ENCODE data around the gene LEKR1.

The LEKR1 gene

DNA sequence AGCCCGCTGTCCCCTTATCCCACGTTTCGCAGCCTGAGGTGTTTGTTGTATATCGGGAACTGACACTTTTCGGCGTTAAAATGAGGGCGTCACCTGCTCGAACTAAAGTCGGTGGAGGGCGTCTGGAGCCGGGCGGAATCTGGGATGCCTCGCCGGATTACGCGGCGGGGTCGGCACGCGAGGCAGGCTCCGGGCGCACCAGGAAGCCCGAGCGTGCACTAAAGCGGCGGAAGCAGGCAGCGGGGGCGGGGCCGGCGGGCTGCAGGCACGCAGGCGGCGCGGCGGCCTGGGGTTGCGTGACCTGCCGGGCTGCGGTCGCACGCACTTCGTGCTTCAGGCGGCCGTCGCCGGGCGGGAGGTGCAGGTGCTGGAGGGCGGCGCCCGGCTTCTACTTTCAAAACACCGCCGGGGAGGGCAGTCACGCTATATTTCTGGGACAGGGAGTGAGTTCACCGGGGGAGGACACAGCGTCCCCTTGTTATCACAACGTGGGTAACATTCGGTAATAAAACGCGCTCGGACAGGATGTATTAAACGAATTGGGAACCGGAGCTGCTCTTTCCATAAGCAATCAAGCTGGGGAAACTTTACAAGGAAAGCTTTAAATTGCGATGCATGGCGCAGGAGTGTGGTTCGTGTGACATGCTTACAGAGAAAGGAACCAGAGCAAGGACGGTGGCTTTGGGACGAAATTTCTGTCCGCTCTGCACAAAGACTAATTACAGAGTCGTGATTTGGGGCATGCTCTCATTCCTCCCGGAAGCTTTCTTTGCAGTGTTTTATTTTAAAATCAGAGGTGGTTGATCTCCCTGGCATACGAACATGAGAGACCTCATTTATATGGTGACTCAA lies 9.1 kb upstream of the LEKR1 start (continued):
- no peak for TF ChIP-seq ZNF670 (tag by site-specific recombination; IDR thresholded peaks at IDR 0.05; ENCODE audit: low read depth)
- TF ChIP-seq, protein P1, sequence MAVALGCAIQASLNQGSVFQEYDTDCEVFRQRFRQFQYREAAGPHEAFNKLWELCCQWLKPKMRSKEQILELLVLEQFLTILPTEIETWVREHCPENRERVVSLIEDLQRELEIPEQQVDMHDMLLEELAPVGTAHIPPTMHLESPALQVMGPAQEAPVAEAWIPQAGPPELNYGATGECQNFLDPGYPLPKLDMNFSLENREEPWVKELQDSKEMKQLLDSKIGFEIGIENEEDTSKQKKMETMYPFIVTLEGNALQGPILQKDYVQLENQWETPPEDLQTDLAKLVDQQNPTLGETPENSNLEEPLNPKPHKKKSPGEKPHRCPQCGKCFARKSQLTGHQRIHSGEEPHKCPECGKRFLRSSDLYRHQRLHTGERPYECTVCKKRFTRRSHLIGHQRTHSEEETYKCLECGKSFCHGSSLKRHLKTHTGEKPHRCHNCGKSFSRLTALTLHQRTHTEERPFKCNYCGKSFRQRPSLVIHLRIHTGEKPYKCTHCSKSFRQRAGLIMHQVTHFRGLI (tag by site-specific recombination; IDR thresholded peaks at IDR 0.05), result no peak
- TF ChIP-seq, protein P2, sequence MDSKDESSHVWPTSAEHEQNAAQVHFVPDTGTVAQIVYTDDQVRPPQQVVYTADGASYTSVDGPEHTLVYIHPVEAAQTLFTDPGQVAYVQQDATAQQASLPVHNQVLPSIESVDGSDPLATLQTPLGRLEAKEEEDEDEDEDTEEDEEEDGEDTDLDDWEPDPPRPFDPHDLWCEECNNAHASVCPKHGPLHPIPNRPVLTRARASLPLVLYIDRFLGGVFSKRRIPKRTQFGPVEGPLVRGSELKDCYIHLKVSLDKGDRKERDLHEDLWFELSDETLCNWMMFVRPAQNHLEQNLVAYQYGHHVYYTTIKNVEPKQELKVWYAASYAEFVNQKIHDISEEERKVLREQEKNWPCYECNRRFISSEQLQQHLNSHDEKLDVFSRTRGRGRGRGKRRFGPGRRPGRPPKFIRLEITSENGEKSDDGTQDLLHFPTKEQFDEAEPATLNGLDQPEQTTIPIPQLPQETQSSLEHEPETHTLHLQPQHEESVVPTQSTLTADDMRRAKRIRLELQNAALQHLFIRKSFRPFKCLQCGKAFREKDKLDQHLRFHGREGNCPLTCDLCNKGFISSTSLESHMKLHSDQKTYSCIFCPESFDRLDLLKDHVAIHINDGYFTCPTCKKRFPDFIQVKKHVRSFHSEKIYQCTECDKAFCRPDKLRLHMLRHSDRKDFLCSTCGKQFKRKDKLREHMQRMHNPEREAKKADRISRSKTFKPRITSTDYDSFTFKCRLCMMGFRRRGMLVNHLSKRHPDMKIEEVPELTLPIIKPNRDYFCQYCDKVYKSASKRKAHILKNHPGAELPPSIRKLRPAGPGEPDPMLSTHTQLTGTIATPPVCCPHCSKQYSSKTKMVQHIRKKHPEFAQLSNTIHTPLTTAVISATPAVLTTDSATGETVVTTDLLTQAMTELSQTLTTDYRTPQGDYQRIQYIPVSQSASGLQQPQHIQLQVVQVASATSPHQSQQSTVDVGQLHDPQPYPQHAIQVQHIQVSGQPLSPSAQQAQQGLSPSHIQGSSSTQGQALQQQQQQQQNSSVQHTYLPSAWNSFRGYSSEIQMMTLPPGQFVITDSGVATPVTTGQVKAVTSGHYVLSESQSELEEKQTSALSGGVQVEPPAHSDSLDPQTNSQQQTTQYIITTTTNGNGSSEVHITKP (tag by site-specific recombination; IDR thresholded peaks at IDR 0.05), result no peak
- TF ChIP-seq ZNF544 (tag by site-specific recombination; IDR thresholded peaks at IDR 0.05), result no peak
- peak; percentile 91 for TF ChIP-seq KLF1 (tag by site-specific recombination; IDR thresholded peaks at IDR 0.05)
- TF ChIP-seq ZNF175 (tag by site-specific recombination; IDR thresholded peaks at IDR 0.05), result no peak
- no peak for TF ChIP-seq ZNF324 (tag by site-specific recombination; IDR thresholded peaks at IDR 0.05)
- TF ChIP-seq GFI1B (tag by site-specific recombination; IDR thresholded peaks at IDR 0.05), result peak; percentile 95
- no peak for TF ChIP-seq HOXC10 (CRISPR knock-in tag; IDR thresholded peaks at IDR 0.05)
- TF ChIP-seq ZNF114 (tag by site-specific recombination; IDR thresholded peaks at IDR 0.05), result no peak
- no peak for TF ChIP-seq ZNF302 (tag by site-specific recombination; IDR thresholded peaks at IDR 0.05; ENCODE audit: low read depth)
- TF ChIP-seq ZNF677 (tag by site-specific recombination; IDR thresholded peaks at IDR 0.05), result no peak
- TF ChIP-seq, protein P3, sequence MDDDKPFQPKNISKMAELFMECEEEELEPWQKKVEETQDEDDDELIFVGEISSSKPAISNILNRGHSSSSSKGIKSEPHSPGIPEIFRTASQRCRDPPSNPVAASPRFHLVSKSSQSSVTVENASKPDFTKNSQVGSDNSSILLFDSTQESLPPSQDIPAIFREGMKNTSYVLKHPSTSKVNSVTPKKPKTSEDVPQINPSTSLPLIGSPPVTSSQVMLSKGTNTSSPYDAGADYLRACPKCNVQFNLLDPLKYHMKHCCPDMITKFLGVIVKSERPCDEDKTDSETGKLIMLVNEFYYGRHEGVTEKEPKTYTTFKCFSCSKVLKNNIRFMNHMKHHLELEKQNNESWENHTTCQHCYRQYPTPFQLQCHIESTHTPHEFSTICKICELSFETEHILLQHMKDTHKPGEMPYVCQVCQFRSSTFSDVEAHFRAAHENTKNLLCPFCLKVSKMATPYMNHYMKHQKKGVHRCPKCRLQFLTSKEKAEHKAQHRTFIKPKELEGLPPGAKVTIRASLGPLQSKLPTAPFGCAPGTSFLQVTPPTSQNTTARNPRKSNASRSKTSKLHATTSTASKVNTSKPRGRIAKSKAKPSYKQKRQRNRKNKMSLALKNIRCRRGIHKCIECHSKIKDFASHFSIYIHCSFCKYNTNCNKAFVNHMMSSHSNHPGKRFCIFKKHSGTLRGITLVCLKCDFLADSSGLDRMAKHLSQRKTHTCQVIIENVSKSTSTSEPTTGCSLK (tag by site-specific recombination; IDR thresholded peaks at IDR 0.05), result no peak
- peak; percentile 55 for TF ChIP-seq ZNF394 (tag by site-specific recombination; IDR thresholded peaks at IDR 0.05; ENCODE audit: borderline replicate concordance)
- TF ChIP-seq GLIS2 (tag by site-specific recombination; IDR thresholded peaks at IDR 0.05), result peak; percentile 86
- TF ChIP-seq ZNF626 (tag by site-specific recombination; IDR thresholded peaks at IDR 0.05), result no peak
- no peak for TF ChIP-seq ZSCAN23 (tag by site-specific recombination; IDR thresholded peaks at IDR 0.05)
- TF ChIP-seq ZNF221 (tag by site-specific recombination; IDR thresholded peaks at IDR 0.05; ENCODE audit: borderline replicate concordance), result no peak
- peak; percentile 25; the same call in 1 of the 2 replicates for TF ChIP-seq ZNF549 (tag by site-specific recombination; IDR thresholded peaks at IDR 0.05)
- peak; percentile 39; the same call in 1 of the 2 replicates for TF ChIP-seq ZNF664 (tag by site-specific recombination; IDR thresholded peaks at IDR 0.05)
- no peak for TF ChIP-seq OVOL3 (tag by site-specific recombination; IDR thresholded peaks at IDR 0.05)
- peak; percentile 94 for TF ChIP-seq FEZF1 (tag by site-specific recombination; IDR thresholded peaks at IDR 0.05)
- TF ChIP-seq ZNF24 (tag by site-specific recombination; IDR thresholded peaks at IDR 0.05), result 0 out of 2 replicates have a peak, but pooled peaks have one; percentile 20
- no peak for TF ChIP-seq ZNF19 (tag by site-specific recombination; IDR thresholded peaks at IDR 0.05; ENCODE audit: low read depth)
- no peak for TF ChIP-seq ZFP3 (tag by site-specific recombination; IDR thresholded peaks at IDR 0.05; ENCODE audit: low read depth)
- TF ChIP-seq SETDB1 (IDR thresholded peaks at IDR 0.05; ENCODE audit: insufficient read length, low read length), result no peak
- no peak for TF ChIP-seq YY2 (tag by site-specific recombination; IDR thresholded peaks at IDR 0.05)
- peak; percentile 65; the same call in 1 of the 2 replicates for TF ChIP-seq KLF7 (tag by site-specific recombination; IDR thresholded peaks at IDR 0.05; ENCODE audit: borderline replicate concordance)
- peak; percentile 87 for TF ChIP-seq ZNF335 (tag by site-specific recombination; conservative IDR thresholded peaks at IDR 0.05)
- TF ChIP-seq ZNF623 (tag by site-specific recombination; IDR thresholded peaks at IDR 0.05), result no peak
- peak; percentile 84 for TF ChIP-seq GLIS1 (tag by site-specific recombination; IDR thresholded peaks at IDR 0.05)
